SH-SY5Y (cell line): ENCODE data around the gene SPP2.

Experiments used
- GATA2 ChIP-seq: IDR thresholded peaks from 2 replicates; pipeline ENCODE4 v1.6.1; 2011; ENCODE audit warnings: mild to moderate bottlenecking, low read depth, low read length
- GATA3 ChIP-seq: IDR thresholded peaks from 2 replicates; pipeline ENCODE4 v1.6.1; 2011; ENCODE audit warnings: low read depth, mild to moderate bottlenecking, low read length, moderate library complexity

The SPP2 gene

DNA sequence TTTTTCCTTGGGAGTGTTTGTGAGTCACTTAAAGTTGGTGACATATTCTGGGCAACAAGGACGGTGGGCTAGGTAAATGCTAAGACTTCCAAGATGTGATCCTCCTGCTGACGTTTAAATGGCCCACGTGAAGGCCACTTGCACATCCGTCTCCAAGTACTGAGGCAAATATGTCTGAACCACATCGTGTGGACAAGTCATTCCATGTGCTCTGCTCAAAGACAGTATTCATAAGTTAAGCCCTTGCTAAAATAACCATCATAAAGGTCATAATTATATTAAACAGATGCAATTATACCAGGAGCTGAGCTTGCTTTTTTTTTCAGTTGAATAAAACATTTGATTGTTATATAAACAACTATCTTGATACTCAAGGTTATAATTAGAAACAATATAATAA is 44.8 kb downstream of the SPP2 start:
- TF ChIP-seq GATA3 (no peak), GATA2 (no peak)

DNA sequence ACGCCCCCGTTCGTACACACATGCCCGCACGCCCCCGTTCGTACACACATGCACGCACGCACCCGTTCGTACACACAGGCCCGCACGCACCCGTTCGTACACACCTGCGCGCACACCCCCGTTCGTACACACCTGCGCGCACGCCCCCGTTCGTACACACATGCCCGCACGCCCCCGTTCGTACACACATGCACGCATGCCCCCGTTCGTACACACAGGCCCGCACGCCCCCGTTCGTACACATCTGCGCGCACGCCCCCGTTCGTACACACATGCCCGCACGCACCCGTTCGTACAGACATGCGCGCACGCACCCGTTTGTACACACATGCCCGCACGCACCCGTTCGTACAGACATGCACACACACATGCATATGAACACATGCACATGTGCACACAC is 45.7 kb downstream of the SPP2 start:
- TF ChIP-seq GATA3: no peak
- TF ChIP-seq GATA2: no peak

GRCh38 chr2:234098681-234099080 is 48.2 kb downstream of the SPP2 start:
- TF ChIP-seq GATA2 (no peak), GATA3 (no peak)

DNA sequence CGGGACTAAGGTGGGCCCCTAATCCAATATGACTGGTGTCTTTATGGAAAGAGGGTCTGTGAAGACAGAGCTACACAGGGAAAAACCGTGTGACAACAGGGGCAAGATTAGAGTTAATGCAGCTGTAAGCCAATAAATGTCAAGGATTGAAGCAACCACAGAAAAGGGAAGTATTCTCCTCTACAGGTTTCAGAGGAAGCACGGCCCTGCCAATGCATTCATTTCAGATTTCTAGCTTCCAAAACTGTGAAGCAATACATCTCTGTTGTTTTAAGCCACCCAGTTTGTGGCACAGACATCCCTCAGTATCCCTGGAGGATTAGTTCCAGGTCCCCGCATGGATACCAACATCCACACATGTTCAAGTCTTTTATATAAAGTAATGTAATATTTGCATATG is 48.8 kb downstream of the SPP2 start:
- TF ChIP-seq GATA3: no peak
- no peak for TF ChIP-seq GATA2

- TF ChIP-seq GATA2 (no peak), GATA3 (no peak)
Observed at GRCh38 chr2:234100686-234101085, 50.2 kb downstream of the SPP2 start.

DNA sequence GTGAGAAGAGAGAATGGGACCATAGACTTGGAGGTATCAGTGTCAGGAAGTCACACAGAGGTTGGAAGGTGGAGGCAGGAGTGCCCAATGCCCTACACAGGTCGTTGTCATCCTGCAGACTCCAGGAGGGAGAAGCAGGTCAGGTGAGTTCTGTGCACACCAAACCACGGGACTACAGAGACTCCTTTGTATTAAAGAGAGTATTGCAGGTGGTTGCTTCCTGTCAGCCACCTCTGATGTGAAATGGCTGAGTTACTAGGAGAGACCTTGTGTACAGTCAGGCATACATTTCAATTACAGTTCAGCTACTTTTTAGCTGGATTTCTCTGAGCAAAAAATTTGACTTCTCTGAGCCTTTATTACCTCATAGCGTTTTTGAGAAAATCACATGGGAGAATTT is 51.6 kb downstream of the SPP2 start:
- TF ChIP-seq GATA2 (no peak), GATA3 (no peak)

GRCh38 chr2:234107861-234108260 is 57.4 kb downstream of the SPP2 start:
- TF ChIP-seq GATA3 (no peak), GATA2 (no peak)

- TF ChIP-seq GATA3 (no peak), GATA2 (no peak)
Observed at GRCh38 chr2:234109321-234109720, 58.8 kb downstream of the SPP2 start.

DNA sequence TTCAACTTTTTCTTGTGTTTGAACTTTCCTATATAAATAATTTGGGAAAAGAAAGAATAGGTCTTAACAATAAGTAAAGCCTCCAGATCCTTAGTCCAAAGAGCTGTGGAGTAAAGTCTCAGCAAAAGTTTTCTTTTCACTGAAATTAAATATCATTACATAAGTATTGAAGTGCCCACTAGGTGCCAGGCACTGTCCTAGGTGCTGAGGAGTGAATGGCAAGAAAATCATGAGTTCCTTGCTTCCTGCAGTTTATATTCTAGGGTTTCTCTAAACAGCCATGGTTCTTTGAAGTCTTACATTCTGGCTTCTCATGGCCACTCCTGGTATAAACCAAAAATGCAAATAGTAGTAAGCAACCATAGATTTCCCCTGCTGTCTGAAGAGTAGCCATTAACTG is 59.7 kb downstream of the SPP2 start:
- TF ChIP-seq GATA3: no peak
- no peak for TF ChIP-seq GATA2

GRCh38 chr2:234111523-234111922 is 61.0 kb downstream of the SPP2 start:
- TF ChIP-seq GATA2: no peak
- no peak for TF ChIP-seq GATA3

GRCh38 chr2:234116010-234116409 is 65.5 kb downstream of the SPP2 start:
- TF ChIP-seq GATA3 (no peak), GATA2 (no peak)

GRCh38 chr2:234121999-234122398 is 71.5 kb downstream of the SPP2 start:
- no peak for TF ChIP-seq GATA2
- no peak for TF ChIP-seq GATA3

GRCh38 chr2:234125451-234126145 is 75.1 kb downstream of the SPP2 start:
- no peak for TF ChIP-seq GATA3
- TF ChIP-seq GATA2: no peak

DNA sequence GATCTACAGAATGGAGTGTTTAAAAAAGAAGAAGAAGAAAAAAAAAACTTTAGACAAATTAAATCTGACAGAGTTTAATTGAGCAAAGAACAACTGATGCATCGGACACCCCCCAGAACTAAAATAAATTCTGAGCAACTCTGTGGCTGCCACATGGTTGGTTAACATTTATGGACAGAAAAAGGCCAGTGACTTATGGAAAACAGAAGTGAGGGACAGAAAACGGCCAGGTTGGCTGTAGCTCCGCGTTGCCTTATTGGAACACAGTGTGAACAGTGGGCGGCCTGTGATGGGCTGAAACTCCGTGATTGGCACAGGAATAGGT is 75.6 kb downstream of the SPP2 start:
- TF ChIP-seq GATA3 (no peak), GATA2 (no peak)
